ENCODE data around the gene YAP1.

- TF ChIP-seq CTCF (tag by site-specific recombination; IDR thresholded peaks at IDR 0.05), result no peak
- TF ChIP-seq ZNF626 (tag by site-specific recombination; IDR thresholded peaks at IDR 0.05), result no peak
- no peak for TF ChIP-seq YY2 (tag by site-specific recombination; IDR thresholded peaks at IDR 0.05)
- TF ChIP-seq ZNF223 (tag by site-specific recombination; IDR thresholded peaks at IDR 0.05), result no peak
- TF ChIP-seq PBX3 (CRISPR knock-in tag; IDR thresholded peaks at IDR 0.05), result no peak
- no peak for TF ChIP-seq ZNF174 (tag by site-specific recombination; IDR thresholded peaks at IDR 0.05)
- no peak for TF ChIP-seq ZNF138 (tag by site-specific recombination; IDR thresholded peaks at IDR 0.05; ENCODE audit: borderline replicate concordance)
- no peak for TF ChIP-seq BCL11A (tag by site-specific recombination; IDR thresholded peaks at IDR 0.05; ENCODE audit: low read depth)
- no peak for TF ChIP-seq PRDM6 (tag by site-specific recombination; IDR thresholded peaks at IDR 0.05)
- no peak for TF ChIP-seq YY1 (tag by site-specific recombination; IDR thresholded peaks at IDR 0.05)
- TF ChIP-seq ZBTB7A (tag by site-specific recombination; IDR thresholded peaks at IDR 0.05; ENCODE audit: low read depth), result no peak
- no peak for TF ChIP-seq HOXA7 (CRISPR knock-in tag; IDR thresholded peaks at IDR 0.05; ENCODE audit: borderline replicate concordance)
- no peak for TF ChIP-seq ATF2 (tag by site-specific recombination; IDR thresholded peaks at IDR 0.05; ENCODE audit: low read depth)
Observed at GRCh38 chr11:102253020-102253715, 142.9 kb downstream of the YAP1 start.

Measured in HEK293 (cell line).